ENCODE data around the gene TMEM178B. TPM values are rescaled to one million over a fixed set of nuclear protein-coding genes. Genes with fewer than 3 reads are reported as not detected.
"Not testable (repeated sequence)": the region's sequence is repeated elsewhere in the genome, so short reads cannot be mapped to it uniquely, and the experiment has no call there.

Gene TMEM178B
- not detected for polyA plus RNA-seq

DNA sequence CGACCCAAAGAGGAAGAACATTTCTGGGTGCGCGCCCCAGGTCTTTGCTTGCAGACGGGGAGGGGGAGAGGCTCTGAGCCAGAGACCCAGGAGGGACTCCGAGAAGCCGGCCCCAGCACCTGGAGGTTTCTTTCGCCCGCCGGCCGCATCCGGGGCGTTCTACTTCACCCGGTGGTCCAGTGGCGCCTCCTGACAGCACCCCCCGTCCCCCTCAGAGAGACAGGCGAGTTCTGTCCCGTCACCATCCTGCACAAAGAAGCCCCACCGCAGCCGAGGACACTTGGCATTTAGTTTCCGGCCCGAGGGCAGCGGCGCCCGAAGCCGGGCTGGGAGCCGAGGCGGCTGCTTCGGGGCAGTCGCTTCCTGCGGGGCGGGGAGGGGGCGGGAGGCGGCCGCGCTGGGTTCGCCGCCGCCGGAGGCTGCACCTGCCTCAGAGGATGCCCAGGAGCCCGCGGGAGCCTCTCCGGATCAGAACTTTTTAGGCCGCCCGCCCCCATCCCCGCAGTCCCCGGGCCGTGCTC is at the start of gene TMEM178B:
TMEM178B (plus strand) TSS at position 424 of the 521 bp plus-strand sequence.
- Mint-ChIP-seq H3K4me3 (peak within 1 kb of the TSS; percentile 69 to 75 (median 70)), H3K27ac (no peak within 1 kb of the TSS), H3K36me3 (no peaks in the 10 kb centered on the region), H3K27me3 (ENCODE audit: low read depth in 3 of 3) (peaks cover 6 to 31% (median 24%) of the 10 kb centered on the region in 3 donors), H3K4me1 (peaks cover 27 to 32% of the 10 kb centered on the region in 2 donors), H3K9me3 (no peaks in the 10 kb centered on the region)
- DNase-seq, result no peak

- Mint-ChIP-seq H3K4me1 (no peaks in the 10 kb centered on the region), H3K9me3 (peaks cover 7 to 13% (median 8%) of the 10 kb centered on the region in 6 donors), H3K27me3 (ENCODE audit: low read depth in 3 of 3) (peaks cover 5 to 31% (median 19%) of the 10 kb centered on the region in 3 donors), H3K4me3 (no peak overlapping the region), H3K27ac (no peak overlapping the region), H3K36me3 (peaks cover 7 to 10% (median 9%) of the 10 kb centered on the region in 3 donors)
- DNase-seq, result no peak
Observed at GRCh38 chr7:141024668-141025067, 49.2 kb upstream of the TMEM178B start.

DNA sequence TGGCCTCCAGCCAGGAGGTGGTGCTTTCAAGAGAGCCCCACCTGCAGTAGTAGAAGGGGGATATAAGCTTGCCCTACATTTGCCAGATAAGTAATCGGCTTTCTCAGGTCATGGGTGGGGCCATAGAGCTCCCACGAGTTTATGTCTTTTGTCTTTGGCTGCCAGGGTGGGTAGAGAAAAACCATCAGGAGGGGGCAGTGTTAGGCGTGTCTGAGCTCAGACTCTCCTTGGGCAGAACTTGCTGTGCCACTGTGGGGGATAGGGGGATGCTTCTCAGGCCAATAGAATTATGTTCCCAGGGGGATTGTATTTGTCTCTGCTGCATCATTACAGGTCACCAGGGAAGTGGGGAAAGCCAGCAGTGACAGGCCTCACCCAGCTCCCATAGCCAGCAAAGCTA is 46.8 kb upstream of the TMEM178B start:
- Mint-ChIP-seq H3K27me3 (ENCODE audit: low read depth in 3 of 3) (peaks cover 8 to 35% (median 21%) of the 10 kb centered on the region in 3 donors), H3K4me3 (no peak overlapping the region), H3K9me3 (peaks cover 7 to 14% (median 8%) of the 10 kb centered on the region in 6 donors), H3K27ac (no peak overlapping the region), H3K4me1 (no peaks in the 10 kb centered on the region), H3K36me3 (peaks cover 7 to 10% (median 9%) of the 10 kb centered on the region in 3 donors)
- no peak for DNase-seq

GRCh38 chr7:141028767-141029166 is 45.1 kb upstream of the TMEM178B start:
- H3K27me3 Mint-ChIP-seq (ENCODE audit: low read depth in 3 of 3), result peaks cover 5 to 31% (median 16%) of the 10 kb centered on the region in 3 donors
- peaks cover 7 to 14% (median 8%) of the 10 kb centered on the region in 6 donors for H3K9me3 Mint-ChIP-seq
- no peak for DNase-seq
- H3K36me3 Mint-ChIP-seq, result peaks cover 7 to 10% (median 9%) of the 10 kb centered on the region in 3 donors
- no peak overlapping the region for H3K4me3 Mint-ChIP-seq
- no peak overlapping the region for H3K27ac Mint-ChIP-seq
- no peaks in the 10 kb centered on the region for H3K4me1 Mint-ChIP-seq

DNA sequence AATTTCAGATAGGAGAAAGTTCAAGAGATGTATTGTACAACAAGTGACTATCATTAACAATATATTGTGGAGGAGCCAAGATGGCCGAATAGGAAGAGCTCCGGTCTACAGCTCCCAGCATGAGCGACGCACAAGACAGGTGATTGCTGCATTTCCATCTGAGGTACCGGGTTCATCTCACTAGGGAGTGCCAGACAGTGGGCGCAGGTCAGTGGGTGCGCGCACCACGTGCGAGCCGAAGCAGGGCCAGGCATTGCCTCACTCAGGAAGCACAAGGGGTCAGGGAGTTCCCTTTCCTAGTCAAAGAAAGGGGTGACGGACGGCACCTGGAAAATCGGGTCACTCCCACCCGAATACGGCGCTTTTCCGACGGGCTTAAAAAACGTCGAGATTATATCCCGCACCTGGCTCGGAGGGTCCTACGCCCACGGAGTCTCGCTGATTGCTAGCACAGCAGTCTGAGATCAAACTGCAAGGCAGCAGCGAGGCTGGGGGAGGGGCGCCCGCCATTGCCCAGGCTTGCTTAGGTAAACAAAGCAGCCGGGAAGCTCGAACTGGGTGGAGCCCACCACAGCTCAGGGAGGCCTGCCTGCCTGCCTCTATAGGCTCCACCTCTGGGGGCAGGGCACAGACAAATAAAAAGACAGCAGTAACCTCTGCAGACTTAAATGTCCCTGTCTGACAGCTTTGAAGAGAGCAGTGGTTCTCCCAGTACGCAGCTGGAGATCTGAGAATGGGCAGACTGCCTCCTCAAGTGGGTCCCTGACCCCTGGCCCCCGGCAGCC is 41.1 kb upstream of the TMEM178B start:
- not testable (repeated sequence) for H3K9me3 Mint-ChIP-seq, H3K4me3 Mint-ChIP-seq, H3K4me1 Mint-ChIP-seq, DNase-seq, H3K36me3 Mint-ChIP-seq, H3K27ac Mint-ChIP-seq
- H3K27me3 Mint-ChIP-seq (ENCODE audit: low read depth in 3 of 3), result peaks cover 7 to 17% (median 11%) of the 10 kb centered on the region in 3 donors

DNA sequence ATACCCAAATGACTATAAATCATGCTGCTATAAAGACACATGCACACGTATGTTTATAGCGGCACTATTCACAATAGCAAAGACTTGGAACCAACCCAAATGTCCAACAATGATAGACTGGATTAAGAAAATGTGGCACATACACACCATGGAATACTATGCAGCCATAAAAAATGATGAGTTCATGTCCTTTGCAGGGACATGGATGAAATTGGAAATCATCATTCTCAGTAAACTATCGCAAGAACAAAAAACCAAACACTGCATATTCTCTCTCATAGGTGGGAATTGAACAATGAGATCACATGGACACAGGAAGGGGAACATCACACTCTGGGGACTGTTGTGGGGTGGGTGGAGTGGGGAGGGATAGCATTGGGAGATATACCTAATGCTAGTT is 35.8 kb upstream of the TMEM178B start:
- not testable (repeated sequence) for H3K4me1 Mint-ChIP-seq; H3K27me3 Mint-ChIP-seq (ENCODE audit: low read depth in 3 of 3); H3K36me3 Mint-ChIP-seq; H3K27ac Mint-ChIP-seq; H3K4me3 Mint-ChIP-seq; H3K9me3 Mint-ChIP-seq; DNase-seq

DNA sequence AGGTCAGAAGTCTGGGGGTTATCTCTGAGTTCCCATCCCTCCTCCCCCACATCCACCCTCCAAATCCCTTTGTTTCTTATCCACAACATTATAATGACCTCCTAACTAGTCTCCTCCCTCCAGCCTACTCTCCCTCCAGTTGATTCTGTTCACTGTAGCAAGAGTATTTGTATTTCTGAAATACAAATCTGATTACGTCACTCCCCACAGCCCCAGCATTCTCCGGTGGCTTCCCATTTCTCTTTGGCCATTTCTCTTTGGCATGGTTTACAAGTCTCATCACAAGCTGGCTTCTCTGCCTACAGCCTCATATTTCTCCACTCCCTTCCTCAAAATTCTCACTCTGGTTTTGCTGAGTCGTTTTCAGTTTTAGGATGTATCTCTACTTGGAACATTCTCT is 34.5 kb upstream of the TMEM178B start:
- no peak overlapping the region for H3K4me3 Mint-ChIP-seq
- no peak for DNase-seq
- H3K27ac Mint-ChIP-seq, result no peak overlapping the region
- H3K36me3 Mint-ChIP-seq, result peaks cover 0 to 4% (median 2%) of the 10 kb centered on the region in 3 donors
- H3K9me3 Mint-ChIP-seq, result peaks cover 0 to 3% (median 0%) of the 10 kb centered on the region in 6 donors
- peaks cover 4 to 7% (median 5%) of the 10 kb centered on the region in 3 donors for H3K27me3 Mint-ChIP-seq (ENCODE audit: low read depth in 3 of 3)
- no peaks in the 10 kb centered on the region for H3K4me1 Mint-ChIP-seq

- no peak for DNase-seq
- Mint-ChIP-seq H3K36me3 (peaks cover 0 to 4% (median 0%) of the 10 kb centered on the region in 3 donors), H3K9me3 (peaks cover 0 to 6% (median 0%) of the 10 kb centered on the region in 6 donors), H3K27ac (no peak overlapping the region), H3K4me3 (no peak overlapping the region), H3K4me1 (no peaks in the 10 kb centered on the region), H3K27me3 (ENCODE audit: low read depth in 3 of 3) (peaks cover 5 to 18% (median 6%) of the 10 kb centered on the region in 3 donors)
Observed at GRCh38 chr7:141042222-141043193, 31.4 kb upstream of the TMEM178B start.

- no peak overlapping the region for H3K4me3 Mint-ChIP-seq
- no peak for DNase-seq
- no peak overlapping the region for H3K27ac Mint-ChIP-seq
- H3K4me1 Mint-ChIP-seq, result no peaks in the 10 kb centered on the region
- H3K27me3 Mint-ChIP-seq (ENCODE audit: low read depth in 3 of 3), result peaks cover 5 to 18% (median 7%) of the 10 kb centered on the region in 3 donors
- H3K36me3 Mint-ChIP-seq, result peaks cover 0 to 4% (median 0%) of the 10 kb centered on the region in 3 donors
- peaks cover 0 to 6% (median 0%) of the 10 kb centered on the region in 6 donors for H3K9me3 Mint-ChIP-seq
Observed at GRCh38 chr7:141043616-141044015, 30.2 kb upstream of the TMEM178B start.

DNA sequence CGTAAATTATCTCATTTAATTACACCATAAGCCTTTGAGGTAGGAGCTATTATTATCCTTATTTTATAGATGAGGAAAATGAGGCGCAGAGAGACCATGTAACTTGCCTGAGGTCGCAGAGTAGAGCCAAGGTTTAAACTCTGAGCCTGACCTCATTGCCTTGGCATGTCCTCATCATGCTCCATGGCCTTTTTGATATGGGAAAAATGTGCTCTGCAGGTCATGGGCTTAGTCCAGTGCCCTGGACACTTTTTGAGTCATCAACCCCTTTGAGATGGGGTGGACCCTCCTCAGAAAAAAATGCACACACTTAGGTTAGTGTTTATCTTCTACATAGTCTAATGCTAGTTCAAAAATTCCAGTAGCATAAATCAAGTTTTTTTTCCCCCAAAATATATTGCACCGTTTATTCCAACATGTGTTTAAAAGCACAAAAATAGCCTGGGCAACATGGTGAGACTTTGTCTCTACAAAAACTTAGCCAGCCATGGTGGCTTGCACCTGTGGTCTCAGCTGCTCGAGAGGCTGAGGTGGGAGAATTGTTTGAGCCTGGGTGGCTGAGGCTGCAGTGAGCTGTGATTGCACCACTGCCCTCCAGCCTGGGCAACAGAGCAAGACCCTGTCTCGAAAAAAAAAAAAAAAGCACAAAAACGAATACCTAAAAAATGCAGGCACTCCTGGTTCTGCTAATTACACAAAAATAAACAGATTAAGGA is 28.6 kb upstream of the TMEM178B start:
- Mint-ChIP-seq H3K27me3 (ENCODE audit: low read depth in 3 of 3) (peaks cover 7 to 13% (median 7%) of the 10 kb centered on the region in 3 donors), H3K36me3 (no peaks in the 10 kb centered on the region)

DNA sequence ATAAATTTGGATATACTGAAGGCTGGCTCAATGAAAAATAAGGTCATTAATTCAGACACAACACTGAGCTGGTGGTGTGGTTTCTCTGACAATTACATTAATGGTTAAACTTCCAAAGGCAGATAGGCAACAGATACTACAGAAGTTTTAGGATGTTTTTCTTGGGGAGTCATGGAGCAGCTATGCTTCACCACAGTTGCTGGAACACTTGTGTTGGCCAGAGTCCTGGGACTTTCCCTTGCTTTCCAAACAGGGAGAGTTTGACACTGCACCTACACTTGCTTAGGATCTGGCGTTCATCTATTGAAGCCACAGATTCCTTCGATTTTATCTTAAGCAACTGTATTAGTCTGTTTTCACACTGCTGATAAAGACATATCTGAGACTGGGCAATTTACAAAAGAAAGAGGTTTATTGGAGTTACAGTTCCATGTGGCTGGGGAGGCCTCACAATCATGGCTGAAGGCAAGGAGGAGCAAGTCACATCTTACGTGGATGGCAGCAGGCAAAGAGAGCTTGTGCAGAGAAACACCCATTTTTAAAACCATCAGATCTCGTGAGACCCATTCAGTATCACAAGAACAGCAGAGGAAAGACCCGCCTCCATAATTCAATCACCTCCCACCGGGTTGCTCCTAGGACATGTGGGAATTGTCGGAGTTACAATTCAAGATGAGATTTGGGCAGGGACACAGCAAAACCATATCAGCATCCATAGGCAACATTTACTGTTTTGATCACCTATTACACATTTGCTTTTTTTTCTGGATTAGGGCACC is 27.8 kb upstream of the TMEM178B start:
- H3K27me3 Mint-ChIP-seq (ENCODE audit: low read depth in 3 of 3), result peaks cover 7 to 13% (median 7%) of the 10 kb centered on the region in 3 donors
- H3K36me3 Mint-ChIP-seq, result no peaks in the 10 kb centered on the region
- H3K4me1 Mint-ChIP-seq, result no peaks in the 10 kb centered on the region
- no peak overlapping the region for H3K4me3 Mint-ChIP-seq
- DNase-seq, result no peak
- no peak overlapping the region for H3K27ac Mint-ChIP-seq
- peaks cover 0 to 2% (median 0%) of the 10 kb centered on the region in 6 donors for H3K9me3 Mint-ChIP-seq

More for the DNA sequence above, 28.6 kb upstream of the TMEM178B start:
- H3K4me1 Mint-ChIP-seq, result no peaks in the 10 kb centered on the region
- no peak overlapping the region for H3K4me3 Mint-ChIP-seq
- no peak for DNase-seq
- H3K27ac Mint-ChIP-seq, result no peak overlapping the region
- peaks cover 0 to 2% (median 0%) of the 10 kb centered on the region in 6 donors for H3K9me3 Mint-ChIP-seq

GRCh38 chr7:141053626-141054025 is 20.2 kb upstream of the TMEM178B start:
- peaks cover 19 to 23% of the 10 kb centered on the region in 2 donors for H3K4me1 Mint-ChIP-seq
- H3K36me3 Mint-ChIP-seq, result no peaks in the 10 kb centered on the region
- peak overlapping the region; percentile 6 to 76 (median 48) for H3K4me3 Mint-ChIP-seq
- H3K27me3 Mint-ChIP-seq (ENCODE audit: low read depth in 3 of 3), result peaks cover 4 to 10% (median 9%) of the 10 kb centered on the region in 3 donors
- peaks cover 0 to 4% (median 0%) of the 10 kb centered on the region in 6 donors for H3K9me3 Mint-ChIP-seq
- peak; percentile 53 to 72 (median 64) for DNase-seq
- H3K27ac Mint-ChIP-seq, result peak overlapping the region; percentile 79 to 98 (median 90)

All from immature natural killer cell (primary cell).